WTC11 (cell line): ENCODE data around the gene OSBPL10.

Source experiments
- TCF7 ChIP-seq: sonication (generic); formaldehyde crosslinking; IDR thresholded peaks from 2 replicates; pipeline ENCODE4 v1.8.0; 2022; ENCODE audit warnings: mild to moderate bottlenecking, low read depth, missing genetic modification reagents, moderate library complexity
- TF ChIP-seq, protein P1 (sequence below): fragments of 200-600 bp; IDR thresholded peaks from 2 replicates; pipeline ENCODE4 v1.8.0; 2022; ENCODE audit warnings: antibody characterized with exemption
- TF ChIP-seq, protein P2 (sequence below): sonication (generic); formaldehyde crosslinking; conservative IDR thresholded peaks from 2 replicates; pipeline ENCODE4 v1.8.1; 2023; ENCODE audit warnings: mild to moderate bottlenecking, low read depth, missing genetic modification reagents, moderate library complexity
- TF ChIP-seq, protein P3 (sequence below): sonication (generic); formaldehyde crosslinking; IDR thresholded peaks from 2 replicates; pipeline ENCODE4 v1.8.1; 2023; ENCODE audit warnings: mild to moderate bottlenecking, moderate library complexity, missing genetic modification reagents

DNA sequence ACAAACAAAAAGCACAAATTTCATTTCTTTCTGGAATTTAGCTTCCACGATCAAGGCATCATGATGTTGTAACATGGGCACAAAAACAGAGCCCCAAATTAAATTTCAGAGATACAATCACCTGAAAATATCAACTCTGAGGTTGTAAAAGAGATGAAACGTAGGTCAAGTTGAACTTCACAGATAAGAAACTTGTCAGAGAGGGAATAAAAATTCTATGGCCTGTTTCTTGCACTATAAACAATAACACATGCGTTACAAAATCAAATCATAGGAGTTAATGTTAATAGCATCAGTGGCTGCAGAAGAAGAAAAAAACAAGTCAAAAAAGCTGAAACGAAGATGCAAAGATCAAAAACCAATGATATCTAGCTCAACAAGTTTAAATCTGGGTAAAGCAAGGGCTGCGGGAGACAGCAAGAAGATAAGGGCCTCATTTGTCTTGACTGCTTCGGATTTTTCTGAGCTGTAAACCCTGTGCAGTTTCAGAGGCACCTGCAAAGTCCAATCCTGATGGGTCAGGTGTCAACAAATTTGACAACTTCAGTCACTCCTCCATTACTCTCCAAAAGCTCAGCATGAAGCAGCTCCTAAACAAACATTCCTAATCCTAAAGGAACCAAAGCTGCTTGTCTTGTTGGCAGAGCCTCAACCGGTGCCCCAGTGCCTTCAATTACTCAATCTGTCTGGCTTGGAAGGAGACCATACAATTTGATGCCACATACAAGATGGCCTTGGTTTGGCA is 228.6 kb downstream of the OSBPL10 start:
- TF ChIP-seq, protein P1, sequence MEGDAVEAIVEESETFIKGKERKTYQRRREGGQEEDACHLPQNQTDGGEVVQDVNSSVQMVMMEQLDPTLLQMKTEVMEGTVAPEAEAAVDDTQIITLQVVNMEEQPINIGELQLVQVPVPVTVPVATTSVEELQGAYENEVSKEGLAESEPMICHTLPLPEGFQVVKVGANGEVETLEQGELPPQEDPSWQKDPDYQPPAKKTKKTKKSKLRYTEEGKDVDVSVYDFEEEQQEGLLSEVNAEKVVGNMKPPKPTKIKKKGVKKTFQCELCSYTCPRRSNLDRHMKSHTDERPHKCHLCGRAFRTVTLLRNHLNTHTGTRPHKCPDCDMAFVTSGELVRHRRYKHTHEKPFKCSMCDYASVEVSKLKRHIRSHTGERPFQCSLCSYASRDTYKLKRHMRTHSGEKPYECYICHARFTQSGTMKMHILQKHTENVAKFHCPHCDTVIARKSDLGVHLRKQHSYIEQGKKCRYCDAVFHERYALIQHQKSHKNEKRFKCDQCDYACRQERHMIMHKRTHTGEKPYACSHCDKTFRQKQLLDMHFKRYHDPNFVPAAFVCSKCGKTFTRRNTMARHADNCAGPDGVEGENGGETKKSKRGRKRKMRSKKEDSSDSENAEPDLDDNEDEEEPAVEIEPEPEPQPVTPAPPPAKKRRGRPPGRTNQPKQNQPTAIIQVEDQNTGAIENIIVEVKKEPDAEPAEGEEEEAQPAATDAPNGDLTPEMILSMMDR: no peak
- TF ChIP-seq, protein P2, sequence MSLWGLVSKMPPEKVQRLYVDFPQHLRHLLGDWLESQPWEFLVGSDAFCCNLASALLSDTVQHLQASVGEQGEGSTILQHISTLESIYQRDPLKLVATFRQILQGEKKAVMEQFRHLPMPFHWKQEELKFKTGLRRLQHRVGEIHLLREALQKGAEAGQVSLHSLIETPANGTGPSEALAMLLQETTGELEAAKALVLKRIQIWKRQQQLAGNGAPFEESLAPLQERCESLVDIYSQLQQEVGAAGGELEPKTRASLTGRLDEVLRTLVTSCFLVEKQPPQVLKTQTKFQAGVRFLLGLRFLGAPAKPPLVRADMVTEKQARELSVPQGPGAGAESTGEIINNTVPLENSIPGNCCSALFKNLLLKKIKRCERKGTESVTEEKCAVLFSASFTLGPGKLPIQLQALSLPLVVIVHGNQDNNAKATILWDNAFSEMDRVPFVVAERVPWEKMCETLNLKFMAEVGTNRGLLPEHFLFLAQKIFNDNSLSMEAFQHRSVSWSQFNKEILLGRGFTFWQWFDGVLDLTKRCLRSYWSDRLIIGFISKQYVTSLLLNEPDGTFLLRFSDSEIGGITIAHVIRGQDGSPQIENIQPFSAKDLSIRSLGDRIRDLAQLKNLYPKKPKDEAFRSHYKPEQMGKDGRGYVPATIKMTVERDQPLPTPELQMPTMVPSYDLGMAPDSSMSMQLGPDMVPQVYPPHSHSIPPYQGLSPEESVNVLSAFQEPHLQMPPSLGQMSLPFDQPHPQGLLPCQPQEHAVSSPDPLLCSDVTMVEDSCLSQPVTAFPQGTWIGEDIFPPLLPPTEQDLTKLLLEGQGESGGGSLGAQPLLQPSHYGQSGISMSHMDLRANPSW (CRISPR knock-in tag): no peak
- TF ChIP-seq, protein P3, sequence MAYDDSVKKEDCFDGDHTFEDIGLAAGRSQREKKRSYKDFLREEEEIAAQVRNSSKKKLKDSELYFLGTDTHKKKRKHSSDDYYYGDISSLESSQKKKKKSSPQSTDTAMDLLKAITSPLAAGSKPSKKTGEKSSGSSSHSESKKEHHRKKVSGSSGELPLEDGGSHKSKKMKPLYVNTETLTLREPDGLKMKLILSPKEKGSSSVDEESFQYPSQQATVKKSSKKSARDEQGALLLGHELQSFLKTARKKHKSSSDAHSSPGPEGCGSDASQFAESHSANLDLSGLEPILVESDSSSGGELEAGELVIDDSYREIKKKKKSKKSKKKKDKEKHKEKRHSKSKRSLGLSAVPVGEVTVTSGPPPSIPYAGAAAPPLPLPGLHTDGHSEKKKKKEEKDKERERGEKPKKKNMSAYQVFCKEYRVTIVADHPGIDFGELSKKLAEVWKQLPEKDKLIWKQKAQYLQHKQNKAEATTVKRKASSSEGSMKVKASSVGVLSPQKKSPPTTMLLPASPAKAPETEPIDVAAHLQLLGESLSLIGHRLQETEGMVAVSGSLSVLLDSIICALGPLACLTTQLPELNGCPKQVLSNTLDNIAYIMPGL (CRISPR knock-in tag): no peak
- TF ChIP-seq TCF7 (CRISPR knock-in tag): no peak
